ENCODE results near the gene RRP1B. TPM values are rescaled to one million over a fixed set of nuclear protein-coding genes. Genes with fewer than 3 reads are reported as not detected.

Gene RRP1B
- total RNA-seq, 4 donors from 2014 or later, result 12.5 to 24.7 (median 18.9) TPM

DNA sequence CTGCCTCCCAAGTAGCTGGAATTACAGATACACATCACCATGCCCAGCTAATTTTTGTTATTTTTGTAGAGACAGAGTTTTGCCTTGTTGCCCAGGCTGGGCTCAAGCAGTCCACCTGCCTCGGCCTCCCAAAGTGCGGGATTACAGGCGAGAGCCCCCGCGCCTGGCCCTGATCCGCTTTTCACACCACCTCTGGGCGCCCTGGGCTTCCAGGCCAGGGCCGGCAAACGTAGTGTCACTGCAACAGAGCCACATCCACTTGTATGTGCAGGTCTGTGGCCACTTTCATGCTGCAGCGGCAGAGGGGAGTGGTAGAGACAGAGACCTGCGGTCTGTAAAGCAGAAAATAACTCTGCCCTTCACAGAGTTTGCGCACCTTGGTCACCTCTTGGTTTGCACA lies 29.5 kb downstream of the RRP1B start:
- Histone ChIP-seq H3K27me3 (no peaks in the 10 kb centered on the region), H3K27ac (no peak overlapping the region), H3K9me3 (no peaks in the 10 kb centered on the region), H3K36me3 (peaks cover 0 to 94% of the 10 kb centered on the region in 2 donors), H3K4me3 (no peak overlapping the region), H3K4me1 (no peaks in the 10 kb centered on the region)
- ATAC-seq, result no peak
- intact Hi-C loops (cut with DNase I; ENCODE audit: low total_unique reads), result no loop called here
- in situ Hi-C loops (cut with MboI; ENCODE audit: low sequenced_read_pairs in 4 of 4), result no loop called here
- TF ChIP-seq POLR2A (IDR thresholded peaks at IDR 0.05), result no peak
- TF ChIP-seq, protein P1, sequence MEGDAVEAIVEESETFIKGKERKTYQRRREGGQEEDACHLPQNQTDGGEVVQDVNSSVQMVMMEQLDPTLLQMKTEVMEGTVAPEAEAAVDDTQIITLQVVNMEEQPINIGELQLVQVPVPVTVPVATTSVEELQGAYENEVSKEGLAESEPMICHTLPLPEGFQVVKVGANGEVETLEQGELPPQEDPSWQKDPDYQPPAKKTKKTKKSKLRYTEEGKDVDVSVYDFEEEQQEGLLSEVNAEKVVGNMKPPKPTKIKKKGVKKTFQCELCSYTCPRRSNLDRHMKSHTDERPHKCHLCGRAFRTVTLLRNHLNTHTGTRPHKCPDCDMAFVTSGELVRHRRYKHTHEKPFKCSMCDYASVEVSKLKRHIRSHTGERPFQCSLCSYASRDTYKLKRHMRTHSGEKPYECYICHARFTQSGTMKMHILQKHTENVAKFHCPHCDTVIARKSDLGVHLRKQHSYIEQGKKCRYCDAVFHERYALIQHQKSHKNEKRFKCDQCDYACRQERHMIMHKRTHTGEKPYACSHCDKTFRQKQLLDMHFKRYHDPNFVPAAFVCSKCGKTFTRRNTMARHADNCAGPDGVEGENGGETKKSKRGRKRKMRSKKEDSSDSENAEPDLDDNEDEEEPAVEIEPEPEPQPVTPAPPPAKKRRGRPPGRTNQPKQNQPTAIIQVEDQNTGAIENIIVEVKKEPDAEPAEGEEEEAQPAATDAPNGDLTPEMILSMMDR (IDR thresholded peaks at IDR 0.05 in 4 of 5, conservative IDR thresholded peaks at IDR 0.05 in 1 of 5), result no peak
- no peak for DNase-seq

DNA sequence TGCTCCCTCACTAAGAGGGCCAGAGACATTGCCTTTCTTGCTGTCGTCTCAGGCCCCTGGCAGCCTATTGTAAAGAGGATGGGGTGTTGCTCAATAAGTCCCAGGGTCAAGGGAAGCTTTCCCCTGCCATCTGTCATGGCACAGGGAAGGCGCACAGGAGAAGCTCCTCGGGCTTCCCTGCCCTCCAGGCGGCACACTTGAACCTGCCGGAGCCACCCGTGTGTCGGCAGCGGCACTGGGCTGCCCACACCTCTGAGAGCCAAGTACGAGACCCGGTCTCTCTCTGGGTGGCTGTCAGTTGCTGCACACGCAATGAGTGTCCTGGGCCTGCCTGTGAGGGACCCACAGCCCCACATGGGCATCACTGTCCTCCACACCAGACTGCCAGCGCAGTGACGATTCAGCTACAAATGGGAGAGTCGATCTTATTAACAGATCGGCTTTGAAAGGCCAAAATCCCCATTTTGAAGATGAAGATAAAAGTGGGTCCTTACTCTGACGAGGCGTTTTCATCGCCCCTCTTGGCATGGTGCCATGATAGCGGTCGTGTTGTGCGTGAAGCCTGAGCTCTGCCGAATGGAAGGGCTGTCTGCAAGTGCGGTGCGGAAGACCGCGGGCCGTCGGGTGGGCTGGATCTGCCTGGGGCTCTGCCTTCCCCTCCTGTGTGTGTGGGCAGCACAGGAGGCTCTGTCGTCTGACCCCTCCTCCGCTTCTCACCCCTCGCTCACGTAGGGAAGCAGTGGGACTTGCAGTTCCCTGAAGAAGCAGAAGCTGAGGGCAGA lies 30.4 kb downstream of the RRP1B start:
- H3K9me3 ChIP-seq, result no peaks in the 10 kb centered on the region
- no peak overlapping the region for H3K27ac ChIP-seq
- ATAC-seq (no peak), DNase-seq (no peak)
- intact Hi-C loops (cut with DNase I; ENCODE audit: low total_unique reads), result no loop called here
- in situ Hi-C loops (cut with MboI; ENCODE audit: low sequenced_read_pairs in 4 of 4), result no loop called here
- H3K4me1 ChIP-seq, result no peaks in the 10 kb centered on the region
- H3K36me3 ChIP-seq, result peaks cover 0 to 94% of the 10 kb centered on the region in 2 donors
- H3K27me3 ChIP-seq, result no peaks in the 10 kb centered on the region
- no peak overlapping the region for H3K4me3 ChIP-seq
- TF ChIP-seq, protein P1 (IDR thresholded peaks at IDR 0.05 in 4 of 5, conservative IDR thresholded peaks at IDR 0.05 in 1 of 5), result no peak
- no peak for TF ChIP-seq POLR2A (IDR thresholded peaks at IDR 0.05)

DNA sequence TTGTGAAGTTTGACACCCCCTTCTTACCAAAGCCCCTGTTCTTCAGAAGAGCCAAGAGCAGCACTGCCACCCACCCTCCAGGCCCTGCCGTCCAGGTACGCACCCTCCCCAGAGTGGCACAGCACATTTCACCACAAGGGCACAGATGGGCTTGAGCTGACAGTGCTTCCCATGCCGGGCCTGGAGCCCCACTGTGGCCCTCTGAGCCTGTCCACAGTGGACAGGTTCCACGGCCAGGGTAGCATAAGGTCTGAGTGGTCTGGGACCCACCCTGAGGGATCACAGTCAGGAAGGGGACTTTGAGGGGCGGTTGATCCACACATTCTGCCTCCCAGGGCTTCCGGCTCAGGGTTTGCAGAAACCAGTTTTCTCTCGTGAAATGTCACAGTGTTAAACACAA lies 31.0 kb downstream of the RRP1B start:
- no peak for DNase-seq
- in situ Hi-C loops (cut with MboI; ENCODE audit: low sequenced_read_pairs in 4 of 4) (no loop called here), intact Hi-C loops (cut with DNase I; ENCODE audit: low total_unique reads) (no loop called here)
- Histone ChIP-seq H3K27ac (no peak overlapping the region), H3K36me3 (peaks cover 0 to 91% of the 10 kb centered on the region in 2 donors), H3K27me3 (no peaks in the 10 kb centered on the region), H3K4me3 (no peak overlapping the region), H3K4me1 (no peaks in the 10 kb centered on the region), H3K9me3 (no peaks in the 10 kb centered on the region)
- TF ChIP-seq, protein P1 (IDR thresholded peaks at IDR 0.05 in 4 of 5, conservative IDR thresholded peaks at IDR 0.05 in 1 of 5), result no peak
- TF ChIP-seq POLR2A (IDR thresholded peaks at IDR 0.05), result no peak
- ATAC-seq, result no peak

DNA sequence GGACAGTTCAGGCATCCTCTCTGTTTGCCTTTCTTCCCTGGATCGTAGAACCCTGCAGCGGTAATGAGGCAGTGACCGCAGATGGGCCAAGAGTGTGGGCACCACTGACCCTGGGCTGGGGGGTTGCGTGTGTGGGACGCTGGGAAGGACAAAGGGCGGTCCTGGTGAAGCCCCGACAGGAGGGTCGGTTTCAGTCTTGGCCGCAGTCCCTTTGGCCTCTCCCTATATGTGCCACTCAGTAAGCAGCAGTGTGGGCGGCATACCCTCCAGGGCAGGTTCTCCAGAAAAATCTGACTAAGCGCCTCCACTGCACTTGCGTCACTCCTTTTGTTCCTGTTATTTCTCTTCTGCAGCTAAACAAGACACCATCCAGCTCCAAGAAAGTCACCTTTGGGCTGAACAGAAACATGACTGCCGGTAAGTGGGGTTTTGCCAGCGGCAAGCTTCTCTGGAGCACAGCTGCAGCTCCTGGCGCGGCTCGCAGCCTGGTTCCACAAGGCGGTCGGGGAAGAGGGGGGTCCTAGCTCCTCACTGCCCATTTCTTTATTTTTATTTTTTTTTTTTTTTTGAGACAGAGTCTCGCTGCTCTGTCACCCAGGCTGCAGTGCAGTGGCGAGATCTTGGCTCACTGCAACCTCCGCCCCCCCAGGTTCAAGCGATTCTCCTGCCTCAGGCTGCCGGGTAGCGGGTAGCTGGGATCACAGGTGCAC lies 31.9 kb downstream of the RRP1B start:
- DNase-seq (no peak), ATAC-seq (no peak)
- Histone ChIP-seq H3K9me3 (no peaks in the 10 kb centered on the region), H3K27me3 (no peaks in the 10 kb centered on the region), H3K4me3 (no peak overlapping the region), H3K27ac (no peak overlapping the region), H3K36me3 (peaks cover 0 to 84% of the 10 kb centered on the region in 2 donors), H3K4me1 (no peaks in the 10 kb centered on the region)
- in situ Hi-C loops (cut with MboI; ENCODE audit: low sequenced_read_pairs in 4 of 4) (no loop called here), intact Hi-C loops (cut with DNase I; ENCODE audit: low total_unique reads) (no loop called here)
- TF ChIP-seq, protein P1 (IDR thresholded peaks at IDR 0.05 in 4 of 5, conservative IDR thresholded peaks at IDR 0.05 in 1 of 5), result no peak

Data from gastrocnemius medialis (tissue), 4 donors.